Immature natural killer cell (primary cell): ENCODE results near the gene FLVCR2. TPM values are rescaled to one million over a fixed set of nuclear protein-coding genes. Genes with fewer than 3 reads are reported as not detected.

ENCODE experiments used
- DNase-seq, 3 donors: peaks; one replicate each; pipeline ENCODE4 v3.0.0; 2022; ENCODE audit warnings: mixed read lengths in 1 of 3
- H3K27ac Mint-ChIP-seq, 6 donors: one replicate each; pipeline ENCODE4 v1.8.0; 2020; ENCODE audit warnings: mixed read lengths in 6 of 6, mild to moderate bottlenecking in 5 of 6, inconsistent platforms in 4 of 6, moderate library complexity in 3 of 6
- H3K27me3 Mint-ChIP-seq, 3 donors: one replicate each; pipeline ENCODE4 v1.8.0; 2020 to 2021; ENCODE audit warnings: low read depth in 3 of 3, mild to moderate bottlenecking in 3 of 3, mixed read lengths in 3 of 3, moderate library complexity in 3 of 3, inconsistent platforms in 1 of 3
- H3K36me3 Mint-ChIP-seq, 3 donors: one replicate each; pipeline ENCODE4 v1.8.0; 2020; ENCODE audit warnings: mixed read lengths in 3 of 3, inconsistent platforms in 2 of 3, mild to moderate bottlenecking in 2 of 3
- H3K4me1 Mint-ChIP-seq, 2 donors: one replicate each; pipeline ENCODE4 v1.8.0; 2020; ENCODE audit warnings: inconsistent platforms in 2 of 2, mild to moderate bottlenecking in 2 of 2, mixed read lengths in 2 of 2, moderate library complexity in 1 of 2
- H3K4me3 Mint-ChIP-seq, 5 donors: one replicate each; pipeline ENCODE4 v1.8.0; 2020; ENCODE audit warnings: mild to moderate bottlenecking in 5 of 5, mixed read lengths in 5 of 5, inconsistent platforms in 3 of 5, moderate library complexity in 3 of 5
- H3K9me3 Mint-ChIP-seq, 6 donors: one replicate each; pipeline ENCODE4 v1.8.0; 2020; ENCODE audit warnings: mild to moderate bottlenecking in 6 of 6, mixed read lengths in 6 of 6, inconsistent platforms in 4 of 6, moderate library complexity in 3 of 6
- polyA plus RNA-seq, 3 donors: library from polyadenylated mRNA; unstranded; fragments of 300-500 nt; fragmentation: Illumina TruSeq; gene quantifications; one replicate each; pipeline ENCODE4 v1.2.3, GENCODE V29; 2021

Gene FLVCR2
- polyA plus RNA-seq, 3 donors from 2014 or later: 0.24 to 1.4 TPM; not detected in 1

- H3K36me3 Mint-ChIP-seq: peaks cover 13 to 26% (median 21%) of the 10 kb centered on the region in 3 donors
- no peak overlapping the region for H3K4me3 Mint-ChIP-seq
- peaks cover 7 to 14% of the 10 kb centered on the region in 2 donors for H3K4me1 Mint-ChIP-seq
- no peaks in the 10 kb centered on the region for H3K9me3 Mint-ChIP-seq
- DNase-seq: no peak
- H3K27ac Mint-ChIP-seq: peak overlapping the region in 1 of 6 donors; percentile 17
- peaks cover 0 to 2% (median under 1%) of the 10 kb centered on the region in 3 donors for H3K27me3 Mint-ChIP-seq
Measured at GRCh38 chr14:75655235-75655634, 76.8 kb downstream of the FLVCR2 start.

GRCh38 chr14:75657331-75657730 lies 78.9 kb downstream of the FLVCR2 start:
- no peaks in the 10 kb centered on the region for H3K9me3 Mint-ChIP-seq

GRCh38 chr14:75658957-75659356 lies 80.5 kb downstream of the FLVCR2 start:
- Mint-ChIP-seq H3K9me3 (no peaks in the 10 kb centered on the region), H3K4me3 (no peak overlapping the region), H3K27ac (peak overlapping the region in 3 of 6 donors; percentile 0 to 55 (median 9)), H3K36me3 (peaks cover 2 to 7% (median 5%) of the 10 kb centered on the region in 3 donors), H3K4me1 (peaks cover 19 to 31% of the 10 kb centered on the region in 2 donors), H3K27me3 (peaks cover 6 to 8% (median 8%) of the 10 kb centered on the region in 3 donors)
- no peak for DNase-seq

More at GRCh38 chr14:75657331-75657730, 78.9 kb downstream of the FLVCR2 start:
- no peak for DNase-seq
- Mint-ChIP-seq H3K36me3 (peaks cover 3 to 9% (median 8%) of the 10 kb centered on the region in 3 donors), H3K4me3 (no peak overlapping the region), H3K27me3 (peaks cover 6 to 8% (median 8%) of the 10 kb centered on the region in 3 donors), H3K27ac (no peak overlapping the region), H3K4me1 (peaks cover 19 to 31% of the 10 kb centered on the region in 2 donors)

- no peaks in the 10 kb centered on the region for H3K9me3 Mint-ChIP-seq
- DNase-seq: no peak
- peaks cover 6 to 8% (median 8%) of the 10 kb centered on the region in 3 donors for H3K27me3 Mint-ChIP-seq
- peak overlapping the region; percentile 92 to 99 (median 96) for H3K27ac Mint-ChIP-seq
- H3K4me1 Mint-ChIP-seq: peaks cover 19 to 31% of the 10 kb centered on the region in 2 donors
- peak overlapping the region; percentile 93 to 99 (median 96) for H3K4me3 Mint-ChIP-seq
- H3K36me3 Mint-ChIP-seq: peaks cover 0 to 4% (median 3%) of the 10 kb centered on the region in 3 donors
Measured at GRCh38 chr14:75660238-75660629, 81.8 kb downstream of the FLVCR2 start.

GRCh38 chr14:75660630-75661498 lies 82.4 kb downstream of the FLVCR2 start, which contains the start of the genes ERG28 and TTLL5:
ERG28 (minus strand) TSS chr14:75660876; CDS start chr14:75657502, 3,374 bp downstream.
TTLL5 (plus strand) TSS chr14:75661246; CDS start chr14:75663150, 1,904 bp downstream.
- Mint-ChIP-seq H3K36me3 (peaks cover 1 to 3% (median 3%) of the 10 kb centered on the region in 3 donors), H3K4me3 (peak within 1 kb of the TSS; percentile 93 to 99 (median 96)), H3K27ac (peak within 1 kb of the TSS; percentile 92 to 99 (median 96)), H3K4me1 (peaks cover 19 to 31% of the 10 kb centered on the region in 2 donors), H3K9me3 (no peaks in the 10 kb centered on the region), H3K27me3 (peaks cover 6 to 8% (median 8%) of the 10 kb centered on the region in 3 donors)
- DNase-seq: peak; percentile 94 to 96 (median 96)

GRCh38 chr14:75661499-75661814 lies 83.0 kb downstream of the FLVCR2 start:
- Mint-ChIP-seq H3K9me3 (no peaks in the 10 kb centered on the region), H3K36me3 (peaks cover 0 to 4% (median 3%) of the 10 kb centered on the region in 3 donors), H3K27me3 (peaks cover 6 to 8% (median 8%) of the 10 kb centered on the region in 3 donors), H3K27ac (peak overlapping the region; percentile 92 to 99 (median 96)), H3K4me3 (peak overlapping the region; percentile 93 to 99 (median 96)), H3K4me1 (peaks cover 19 to 31% of the 10 kb centered on the region in 2 donors)
- no peak for DNase-seq

- DNase-seq: no peak
- Mint-ChIP-seq H3K27me3 (peaks cover 6 to 8% (median 8%) of the 10 kb centered on the region in 3 donors), H3K4me3 (peak overlapping the region; percentile 27 to 61 (median 49)), H3K36me3 (peaks cover 3 to 5% (median 3%) of the 10 kb centered on the region in 3 donors), H3K4me1 (peaks cover 19 to 31% of the 10 kb centered on the region in 2 donors), H3K9me3 (no peaks in the 10 kb centered on the region), H3K27ac (peak overlapping the region in 3 of 6 donors; percentile 46 to 53 (median 51))
Measured at GRCh38 chr14:75662966-75663365, 84.5 kb downstream of the FLVCR2 start.

GRCh38 chr14:75667099-75667765 lies 88.8 kb downstream of the FLVCR2 start:
- DNase-seq: no peak
- Mint-ChIP-seq H3K4me3 (no peak overlapping the region), H3K27me3 (no peaks in the 10 kb centered on the region), H3K36me3 (peaks cover 11 to 27% (median 14%) of the 10 kb centered on the region in 3 donors), H3K4me1 (no peaks in the 10 kb centered on the region), H3K27ac (no peak overlapping the region), H3K9me3 (no peaks in the 10 kb centered on the region)

- Mint-ChIP-seq H3K9me3 (peaks cover 0 to 1% (median 0%) of the 10 kb centered on the region in 6 donors), H3K4me3 (no peak overlapping the region), H3K36me3 (peaks cover 8 to 44% (median 36%) of the 10 kb centered on the region in 3 donors), H3K27me3 (no peaks in the 10 kb centered on the region), H3K4me1 (no peaks in the 10 kb centered on the region), H3K27ac (no peak overlapping the region)
- DNase-seq: no peak
Measured at GRCh38 chr14:75672605-75673192, 94.3 kb downstream of the FLVCR2 start.

- peaks cover 8 to 48% (median 36%) of the 10 kb centered on the region in 3 donors for H3K36me3 Mint-ChIP-seq
- H3K4me1 Mint-ChIP-seq: no peaks in the 10 kb centered on the region
- H3K9me3 Mint-ChIP-seq: peaks cover 0 to 1% (median 0%) of the 10 kb centered on the region in 6 donors
- H3K27me3 Mint-ChIP-seq: no peaks in the 10 kb centered on the region
- no peak for DNase-seq
- no peak overlapping the region for H3K4me3 Mint-ChIP-seq
- no peak overlapping the region for H3K27ac Mint-ChIP-seq
Measured at GRCh38 chr14:75673345-75674035, 95.1 kb downstream of the FLVCR2 start.

GRCh38 chr14:75675265-75675960 lies 97.0 kb downstream of the FLVCR2 start:
- H3K4me3 Mint-ChIP-seq: no peak overlapping the region
- peaks cover 0 to 1% (median 0%) of the 10 kb centered on the region in 3 donors for H3K27me3 Mint-ChIP-seq
- peaks cover 0 to 1% (median 0%) of the 10 kb centered on the region in 6 donors for H3K9me3 Mint-ChIP-seq
- no peak overlapping the region for H3K27ac Mint-ChIP-seq
- DNase-seq: no peak
- H3K36me3 Mint-ChIP-seq: peaks cover 3 to 31% (median 29%) of the 10 kb centered on the region in 3 donors
- H3K4me1 Mint-ChIP-seq: no peaks in the 10 kb centered on the region

- Mint-ChIP-seq H3K4me1 (no peaks in the 10 kb centered on the region), H3K4me3 (no peak overlapping the region), H3K27me3 (no peaks in the 10 kb centered on the region), H3K27ac (no peak overlapping the region), H3K9me3 (peaks cover 0 to 1% (median 0%) of the 10 kb centered on the region in 6 donors), H3K36me3 (peaks cover 9 to 36% (median 25%) of the 10 kb centered on the region in 3 donors)
- DNase-seq: no peak
Measured at GRCh38 chr14:75685910-75686309, 107.5 kb downstream of the FLVCR2 start.
